Neural cell (in vitro differentiated cells): ENCODE data around the gene EPS8. TPM values are rescaled to one million over a fixed set of nuclear protein-coding genes. Genes with fewer than 3 reads are reported as not detected.

Experiments
- H2AFZ ChIP-seq: fragments of 200-600, 300-800 bp; sonication (generic), shearing (Covaris generic); 2 replicates; pipeline ENCODE4 v1.6.0; 2014; ENCODE audit warnings: low read depth, mild to moderate bottlenecking, antibody characterized with exemption, low read length, moderate library complexity
- H3F3A ChIP-seq: fragments of 200-600 bp; shearing (Covaris generic); 2 replicates; pipeline ENCODE4 v1.6.1; 2016; ENCODE audit warnings: mild to moderate bottlenecking, moderate library complexity, mixed read lengths, antibody characterized with exemption, low read length; ENCODE audit not compliant: insufficient read depth, poor library complexity, severe bottlenecking
- H3K27ac ChIP-seq: fragments of 200-600, 300-800 bp; sonication (generic), shearing (Covaris generic); 2 replicates; pipeline ENCODE4 v1.5.1; 2014; ENCODE audit warnings: mild to moderate bottlenecking, low read length, moderate library complexity
- H3K27me3 ChIP-seq: fragments of 300-800, 200-600 bp; sonication (generic), shearing (Covaris generic); 2 replicates; pipeline ENCODE4 v1.6.0; 2014; ENCODE audit warnings: mild to moderate bottlenecking, low read depth, low read length, moderate library complexity; ENCODE audit not compliant: insufficient read depth
- H3K36me3 ChIP-seq: fragments of 300-800, 200-600 bp; sonication (generic), shearing (Covaris generic); 2 replicates; pipeline ENCODE4 v1.5.1; 2014; ENCODE audit warnings: mild to moderate bottlenecking, antibody characterized with exemption, low read length, moderate library complexity; ENCODE audit not compliant: insufficient read depth
- H3K4me2 ChIP-seq: fragments of 300-800, 200-600 bp; sonication (generic), shearing (Covaris generic); 2 replicates; pipeline ENCODE4 v1.6.0; 2014; ENCODE audit warnings: mild to moderate bottlenecking, low read length
- H3K4me3 ChIP-seq: fragments of 300-800, 200-600 bp; sonication (generic), shearing (Covaris generic); 2 replicates; pipeline ENCODE4 v1.5.1; 2014; ENCODE audit warnings: mild to moderate bottlenecking, low read length, moderate library complexity
- H3K79me2 ChIP-seq: fragments of 200-600 bp; shearing (Covaris generic); replicated peaks from 2 replicates; pipeline ENCODE4 v1.6.0; 2014; ENCODE audit warnings: mild to moderate bottlenecking, low read length, moderate library complexity; ENCODE audit not compliant: insufficient read depth
- H3K9ac ChIP-seq: fragments of 300-800, 200-600 bp; sonication (generic), shearing (Covaris generic); 2 replicates; pipeline ENCODE4 v1.6.1; 2016; ENCODE audit warnings: mild to moderate bottlenecking, low read length, mixed read lengths
- H3K9me2 ChIP-seq: fragments of 200-600 bp; shearing (Covaris generic); 2 replicates; pipeline ENCODE4 v1.6.1; 2016; ENCODE audit warnings: mild to moderate bottlenecking, low read length, mixed read lengths; ENCODE audit not compliant: insufficient read depth
- H3K9me3 ChIP-seq: fragments of 200-600, 300-800 bp; sonication (generic), shearing (Covaris generic); 2 replicates; pipeline ENCODE4 v1.6.1; 2016; ENCODE audit warnings: mild to moderate bottlenecking, mixed run types, low read length, moderate library complexity, mixed read lengths
- H4K20me1 ChIP-seq: fragments of 200-600 bp; shearing (Covaris generic); 2 replicates; pipeline ENCODE4 v1.6.1; 2016; ENCODE audit warnings: mild to moderate bottlenecking, mixed run types; ENCODE audit not compliant: insufficient read depth
- EP300 ChIP-seq: fragments of 450-650 bp; conservative IDR thresholded peaks from 2 replicates; pipeline ENCODE4 v1.6.1; 2014; ENCODE audit warnings: antibody characterized with exemption, mild to moderate bottlenecking, moderate library complexity; ENCODE audit not compliant: poor library complexity, severe bottlenecking
- EZH2 ChIP-seq: fragments of 200-600, 300-800 bp; shearing (Covaris generic), sonication (generic); IDR thresholded peaks from 2 replicates; pipeline ENCODE4 v1.6.1; 2014; ENCODE audit warnings: antibody characterized with exemption, low read length, borderline replicate concordance, mild to moderate bottlenecking; ENCODE audit not compliant: insufficient read depth, poor library complexity, severe bottlenecking
- MXI1 ChIP-seq: fragments of 450-650 bp; conservative IDR thresholded peaks from 2 replicates; pipeline ENCODE4 v1.6.1; 2014; ENCODE audit warnings: antibody characterized with exemption, mild to moderate bottlenecking; ENCODE audit not compliant: poor library complexity, severe bottlenecking
- POLR2AphosphoS5 ChIP-seq: IDR thresholded peaks from 2 replicates; pipeline ENCODE4 v1.6.1; 2012
- RAD21 ChIP-seq: fragments of 450-650 bp; conservative IDR thresholded peaks from 2 replicates; pipeline ENCODE4 v1.6.1; 2014; ENCODE audit warnings: antibody characterized with exemption, mild to moderate bottlenecking, moderate library complexity
- SMC3 ChIP-seq: fragments of 450-650 bp; conservative IDR thresholded peaks from 2 replicates; pipeline ENCODE4 v1.6.1; 2014; ENCODE audit warnings: antibody characterized with exemption, mild to moderate bottlenecking, moderate library complexity; ENCODE audit not compliant: poor library complexity
- TAF1 ChIP-seq: IDR thresholded peaks from 2 replicates; pipeline ENCODE4 v1.6.1; 2012; ENCODE audit warnings: low read depth
- polyA plus RNA-seq: library from polyadenylated mRNA; depleted of rRNA; stranded (reverse); fragments of >200 nt; gene quantifications from 2 replicates; pipeline ENCODE4 v1.2.3, GENCODE V29; 2014
- TF ChIP-seq, protein P1 (sequence below): fragments of 450-650 bp; IDR thresholded peaks from 2 replicates; pipeline ENCODE4 v1.5.1; 2014; ENCODE audit warnings: antibody characterized with exemption, mild to moderate bottlenecking, moderate library complexity; ENCODE audit not compliant: poor library complexity, severe bottlenecking
- TF ChIP-seq, protein P2 (sequence below): IDR thresholded peaks from 2 replicates; pipeline ENCODE4 v1.6.1; 2012; ENCODE audit warnings: borderline replicate concordance

EPS8 gene
- polyA plus RNA-seq, 1 donor from 2014 or later: 12.2 TPM

DNA sequence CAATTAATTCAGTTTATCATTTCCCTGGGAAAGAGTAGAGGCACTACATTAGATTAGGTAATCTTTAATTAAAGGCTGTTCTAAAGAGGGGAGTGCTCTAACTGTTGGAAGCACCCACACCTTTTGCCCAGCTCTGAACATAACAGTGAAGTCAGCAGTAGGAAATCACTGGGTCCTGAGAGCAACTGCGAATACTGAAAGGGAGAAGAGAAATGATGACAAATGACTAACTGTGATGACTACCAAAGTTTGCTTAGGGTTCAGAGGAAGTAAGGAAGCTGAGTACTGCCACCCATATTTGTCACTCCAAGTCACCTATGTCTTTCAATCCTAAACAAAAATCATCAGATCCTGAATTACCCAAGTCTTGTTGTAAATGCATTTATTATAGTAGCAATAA lies 140.6 kb downstream of the EPS8 start:
- Histone ChIP-seq H3K9me2 (no peaks in the 10 kb centered on the region), H3K9ac (no peak overlapping the region), H2AFZ (no peak overlapping the region), H3K79me2 (no peaks in the 10 kb centered on the region), H3K9me3 (no peaks in the 10 kb centered on the region), H3K4me2 (no peak overlapping the region), H3K27me3 (no peaks in the 10 kb centered on the region), H3K4me3 (no peak overlapping the region), H3F3A (no peaks in the 10 kb centered on the region), H3K27ac (no peak overlapping the region), H4K20me1 (no peaks in the 10 kb centered on the region), H3K36me3 (no peaks in the 10 kb centered on the region)
- TF ChIP-seq MXI1 (no peak), EZH2 (no peak), SMC3 (no peak), EP300 (no peak), TAF1 (no peak)

DNA sequence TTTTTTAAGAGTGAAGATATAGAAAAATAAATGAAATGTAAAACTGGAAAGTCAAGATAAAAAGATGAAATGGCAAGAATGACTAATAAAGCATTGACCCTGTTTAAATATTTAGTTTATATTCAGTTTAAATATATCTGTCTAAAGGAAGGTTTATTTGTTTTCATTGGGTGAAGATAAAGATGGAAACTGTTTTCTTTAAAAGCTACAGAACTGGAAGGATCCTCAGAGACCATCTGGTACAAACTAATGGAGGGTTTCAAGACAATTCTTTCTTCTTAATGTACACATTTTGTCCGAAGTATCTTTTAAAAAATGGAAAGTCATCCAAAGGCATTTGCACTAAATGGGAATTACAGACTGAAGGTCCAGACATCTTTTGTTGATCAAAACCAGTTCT lies 142.6 kb downstream of the EPS8 start:
- H3K9me2 ChIP-seq: no peaks in the 10 kb centered on the region
- H3K9ac ChIP-seq: no peak overlapping the region
- no peak overlapping the region for H3K4me3 ChIP-seq
- H3K9me3 ChIP-seq: no peaks in the 10 kb centered on the region
- no peaks in the 10 kb centered on the region for H3F3A ChIP-seq
- H3K79me2 ChIP-seq: no peaks in the 10 kb centered on the region
- H3K36me3 ChIP-seq: no peaks in the 10 kb centered on the region
- no peaks in the 10 kb centered on the region for H4K20me1 ChIP-seq
- H3K4me2 ChIP-seq: no peak overlapping the region
- no peak overlapping the region for H3K27ac ChIP-seq
- H3K27me3 ChIP-seq: no peaks in the 10 kb centered on the region
- TF ChIP-seq, protein P1, sequence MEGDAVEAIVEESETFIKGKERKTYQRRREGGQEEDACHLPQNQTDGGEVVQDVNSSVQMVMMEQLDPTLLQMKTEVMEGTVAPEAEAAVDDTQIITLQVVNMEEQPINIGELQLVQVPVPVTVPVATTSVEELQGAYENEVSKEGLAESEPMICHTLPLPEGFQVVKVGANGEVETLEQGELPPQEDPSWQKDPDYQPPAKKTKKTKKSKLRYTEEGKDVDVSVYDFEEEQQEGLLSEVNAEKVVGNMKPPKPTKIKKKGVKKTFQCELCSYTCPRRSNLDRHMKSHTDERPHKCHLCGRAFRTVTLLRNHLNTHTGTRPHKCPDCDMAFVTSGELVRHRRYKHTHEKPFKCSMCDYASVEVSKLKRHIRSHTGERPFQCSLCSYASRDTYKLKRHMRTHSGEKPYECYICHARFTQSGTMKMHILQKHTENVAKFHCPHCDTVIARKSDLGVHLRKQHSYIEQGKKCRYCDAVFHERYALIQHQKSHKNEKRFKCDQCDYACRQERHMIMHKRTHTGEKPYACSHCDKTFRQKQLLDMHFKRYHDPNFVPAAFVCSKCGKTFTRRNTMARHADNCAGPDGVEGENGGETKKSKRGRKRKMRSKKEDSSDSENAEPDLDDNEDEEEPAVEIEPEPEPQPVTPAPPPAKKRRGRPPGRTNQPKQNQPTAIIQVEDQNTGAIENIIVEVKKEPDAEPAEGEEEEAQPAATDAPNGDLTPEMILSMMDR: no peak
- TF ChIP-seq MXI1 (no peak), RAD21 (no peak), EZH2 (no peak), SMC3 (no peak), TAF1 (no peak), EP300 (no peak)
- H2AFZ ChIP-seq: no peak overlapping the region

DNA sequence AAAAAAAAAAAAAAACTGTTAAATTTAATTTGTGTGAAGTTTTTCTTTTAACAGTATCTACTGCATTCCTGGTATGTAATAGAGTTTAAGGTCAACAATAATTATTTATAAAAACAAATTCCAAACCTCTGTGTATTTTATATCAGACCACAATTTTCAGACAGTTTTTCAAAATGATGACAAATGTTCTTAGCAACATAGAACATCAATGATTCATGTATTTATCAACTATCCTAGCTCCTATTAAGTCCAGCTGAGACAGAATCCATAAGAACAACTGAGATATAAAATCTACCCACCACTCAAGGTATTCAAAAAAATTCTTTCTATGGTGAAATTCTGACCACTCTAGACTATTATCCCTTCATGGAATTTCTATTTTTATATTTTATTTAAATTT lies 144.5 kb downstream of the EPS8 start:
- no peaks in the 10 kb centered on the region for H3K79me2 ChIP-seq
- no peaks in the 10 kb centered on the region for H3K9me2 ChIP-seq
- H3K9me3 ChIP-seq: no peaks in the 10 kb centered on the region
- no peaks in the 10 kb centered on the region for H3K27me3 ChIP-seq
- TF ChIP-seq EZH2 (no peak), MXI1 (no peak), EP300 (no peak), TAF1 (no peak), POLR2AphosphoS5 (no peak), RAD21 (no peak), SMC3 (no peak)
- TF ChIP-seq, protein P2, sequence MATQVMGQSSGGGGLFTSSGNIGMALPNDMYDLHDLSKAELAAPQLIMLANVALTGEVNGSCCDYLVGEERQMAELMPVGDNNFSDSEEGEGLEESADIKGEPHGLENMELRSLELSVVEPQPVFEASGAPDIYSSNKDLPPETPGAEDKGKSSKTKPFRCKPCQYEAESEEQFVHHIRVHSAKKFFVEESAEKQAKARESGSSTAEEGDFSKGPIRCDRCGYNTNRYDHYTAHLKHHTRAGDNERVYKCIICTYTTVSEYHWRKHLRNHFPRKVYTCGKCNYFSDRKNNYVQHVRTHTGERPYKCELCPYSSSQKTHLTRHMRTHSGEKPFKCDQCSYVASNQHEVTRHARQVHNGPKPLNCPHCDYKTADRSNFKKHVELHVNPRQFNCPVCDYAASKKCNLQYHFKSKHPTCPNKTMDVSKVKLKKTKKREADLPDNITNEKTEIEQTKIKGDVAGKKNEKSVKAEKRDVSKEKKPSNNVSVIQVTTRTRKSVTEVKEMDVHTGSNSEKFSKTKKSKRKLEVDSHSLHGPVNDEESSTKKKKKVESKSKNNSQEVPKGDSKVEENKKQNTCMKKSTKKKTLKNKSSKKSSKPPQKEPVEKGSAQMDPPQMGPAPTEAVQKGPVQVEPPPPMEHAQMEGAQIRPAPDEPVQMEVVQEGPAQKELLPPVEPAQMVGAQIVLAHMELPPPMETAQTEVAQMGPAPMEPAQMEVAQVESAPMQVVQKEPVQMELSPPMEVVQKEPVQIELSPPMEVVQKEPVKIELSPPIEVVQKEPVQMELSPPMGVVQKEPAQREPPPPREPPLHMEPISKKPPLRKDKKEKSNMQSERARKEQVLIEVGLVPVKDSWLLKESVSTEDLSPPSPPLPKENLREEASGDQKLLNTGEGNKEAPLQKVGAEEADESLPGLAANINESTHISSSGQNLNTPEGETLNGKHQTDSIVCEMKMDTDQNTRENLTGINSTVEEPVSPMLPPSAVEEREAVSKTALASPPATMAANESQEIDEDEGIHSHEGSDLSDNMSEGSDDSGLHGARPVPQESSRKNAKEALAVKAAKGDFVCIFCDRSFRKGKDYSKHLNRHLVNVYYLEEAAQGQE: no peak
- TF ChIP-seq, protein P1: no peak
- H3K36me3 ChIP-seq: peaks cover 6% of the 10 kb centered on the region
- no peak overlapping the region for H3K9ac ChIP-seq
- no peak overlapping the region for H3K4me3 ChIP-seq
- no peaks in the 10 kb centered on the region for H4K20me1 ChIP-seq
- H3F3A ChIP-seq: no peaks in the 10 kb centered on the region
- H3K27ac ChIP-seq: no peak overlapping the region
- no peak overlapping the region for H3K4me2 ChIP-seq
- H2AFZ ChIP-seq: no peak overlapping the region
